Neuronal stem cell (in vitro differentiated cells): ENCODE data around the gene MICAL3.

Source experiments
- DNase-seq: peaks from one replicate; pipeline ENCODE4 v3.0.0-alpha.2; 2013; ENCODE audit warnings: low spot score
- H2AFZ ChIP-seq: one replicate; pipeline ENCODE4 v1.6.1; 2013; ENCODE audit warnings: mild to moderate bottlenecking, low read length, inconsistent platforms
- H2AK5ac ChIP-seq: 2 replicates; pipeline ENCODE4 v1.6.1; 2013; ENCODE audit warnings: low read depth, mild to moderate bottlenecking, inconsistent platforms, low read length, moderate library complexity, mixed read lengths
- H2BK120ac ChIP-seq: 2 replicates; pipeline ENCODE4 v1.6.1; 2013; ENCODE audit warnings: low read depth, mild to moderate bottlenecking, inconsistent platforms, low read length, moderate library complexity, mixed read lengths
- H2BK12ac ChIP-seq: one replicate; pipeline ENCODE4 v1.6.1; 2013; ENCODE audit warnings: low read length, inconsistent platforms
- H2BK15ac ChIP-seq: 2 replicates; pipeline ENCODE4 v1.6.1; 2013; ENCODE audit warnings: mild to moderate bottlenecking, low read length, inconsistent platforms, mixed read lengths
- H2BK5ac ChIP-seq: one replicate; pipeline ENCODE4 v1.6.1; 2013; ENCODE audit warnings: inconsistent platforms, mild to moderate bottlenecking, low read length, moderate library complexity
- H3K14ac ChIP-seq: one replicate; pipeline ENCODE4 v1.6.1; 2013; ENCODE audit warnings: low read length, inconsistent platforms
- H3K18ac ChIP-seq: 2 replicates; pipeline ENCODE4 v1.6.1; 2013; ENCODE audit warnings: low read length, inconsistent platforms
- H3K23ac ChIP-seq: 2 replicates; pipeline ENCODE4 v1.6.1; 2013; ENCODE audit warnings: low read depth, mild to moderate bottlenecking, mixed read lengths, low read length, inconsistent platforms; ENCODE audit not compliant: poor library complexity
- H3K27ac ChIP-seq: replicated peaks from 3 replicates; pipeline ENCODE4 v1.5.1; 2013; ENCODE audit warnings: low read length, inconsistent platforms
- H3K27me3 ChIP-seq, 3 experiments: 2 replicates each; pipeline ENCODE4 v1.6.1; 2013; ENCODE audit warnings: low read length in 3 of 3, mild to moderate bottlenecking in 2 of 3, inconsistent platforms in 1 of 3, low read depth in 1 of 3, mixed read lengths in 1 of 3, moderate library complexity in 1 of 3; ENCODE audit not compliant: control insufficient read depth in 3 of 3, insufficient read depth in 3 of 3
- H3K36me3 ChIP-seq, 2 donors: replicated peaks in 1 of 2; 2 replicates each; pipeline ENCODE4 v1.6.1; 2013; ENCODE audit warnings: low read length in 2 of 2; ENCODE audit not compliant: control insufficient read depth in 2 of 2, insufficient read depth in 2 of 2
- H3K4ac ChIP-seq: 2 replicates; pipeline ENCODE4 v1.6.1; 2013; ENCODE audit warnings: inconsistent platforms, mild to moderate bottlenecking, low read length, moderate library complexity
- H3K4me1 ChIP-seq, 2 donors: 1 replicate in 1 of 2; 2 replicates in 1 of 2; pipeline ENCODE4 v1.6.1; 2013; ENCODE audit warnings: low read length in 2 of 2, low read depth in 1 of 2; ENCODE audit not compliant: control insufficient read depth in 2 of 2, insufficient read depth in 1 of 2
- H3K4me2 ChIP-seq: one replicate; pipeline ENCODE4 v1.6.1; 2013; ENCODE audit warnings: mild to moderate bottlenecking, low read length, inconsistent platforms; ENCODE audit not compliant: insufficient read depth, poor library complexity, severe bottlenecking
- H3K4me3 ChIP-seq, 2 donors: 2 replicates each; pipeline ENCODE4 v1.5.1; 2013; ENCODE audit warnings: low read length in 2 of 2, mild to moderate bottlenecking in 2 of 2, inconsistent platforms in 1 of 2, moderate library complexity in 1 of 2
- H3K79me1 ChIP-seq: one replicate; pipeline ENCODE4 v1.6.1; 2013; ENCODE audit warnings: low read depth, mild to moderate bottlenecking, inconsistent platforms, low read length, moderate library complexity
- H3K9ac ChIP-seq: one replicate; pipeline ENCODE4 v1.6.1; 2013; ENCODE audit warnings: mild to moderate bottlenecking, low read depth, low read length, inconsistent platforms; ENCODE audit not compliant: poor library complexity
- H3K9me3 ChIP-seq, 2 donors: replicated peaks in 1 of 2; 2 replicates each; pipeline versions ENCODE3 to v1.6.1; 2013; ENCODE audit warnings: low read length in 2 of 2, mild to moderate bottlenecking in 2 of 2, inconsistent platforms in 1 of 2, low read depth in 1 of 2, mixed read lengths in 1 of 2, moderate library complexity in 1 of 2; ENCODE audit not compliant: control insufficient read depth in 2 of 2, insufficient read depth in 1 of 2
- H4K8ac ChIP-seq: one replicate; pipeline ENCODE4 v1.6.1; 2013; ENCODE audit warnings: low read depth, mild to moderate bottlenecking, inconsistent platforms, low read length, moderate library complexity
- H4K91ac ChIP-seq: one replicate; pipeline ENCODE4 v1.6.1; 2013; ENCODE audit warnings: low read length, low read depth, mild to moderate bottlenecking, inconsistent platforms; ENCODE audit not compliant: poor library complexity
- WGBS, 2 donors: extraction: QIAGEN DNeasy Blood & Tissue Kit; methylation state at CpG; one replicate each; pipeline ENCODE4 v1.1.7; 2013; ENCODE audit warnings: missing lambda C conversion rate in 2 of 2, mixed read lengths in 1 of 2; ENCODE audit not compliant: insufficient read length in 2 of 2, insufficient replicate concordance in 1 of 2; ENCODE audit errors: extremely low coverage in 2 of 2; 5-methylcytosine and 5-hydroxymethylcytosine counted together

The MICAL3 gene

GRCh38 chr22:17943533-17944249 is 80.7 kb downstream of the MICAL3 start:
- no peak for DNase-seq
- H4K91ac ChIP-seq, result no peak overlapping the region
- no peaks in the 10 kb centered on the region for H3K27me3 ChIP-seq
- no peak overlapping the region for H3K4me3 ChIP-seq
- no CpG with 5 or more reads among the region's 6 CpGs for WGBS, 2 donors
- peaks cover 23 to 39% of the 10 kb centered on the region in 2 donors for H3K4me1 ChIP-seq
- H2BK15ac ChIP-seq, result no peak overlapping the region
- no peak overlapping the region for H3K4ac ChIP-seq
- no peak overlapping the region for H2BK5ac ChIP-seq
- H3K9ac ChIP-seq, result no peak overlapping the region
- H3K9me3 ChIP-seq, result peaks cover 0 to 3% of the 10 kb centered on the region in 2 donors
- no peak overlapping the region for H4K8ac ChIP-seq
- H2AK5ac ChIP-seq, result no peak overlapping the region
- no peak overlapping the region for H2BK12ac ChIP-seq
- H3K18ac ChIP-seq, result no peak overlapping the region
- no peak overlapping the region for H3K4me2 ChIP-seq
- H3K14ac ChIP-seq, result no peak overlapping the region
- no peak overlapping the region for H2AFZ ChIP-seq
- H3K27ac ChIP-seq, result peak overlapping the region; percentile 51
- peaks cover 3% of the 10 kb centered on the region for H3K79me1 ChIP-seq
- H2BK120ac ChIP-seq, result no peak overlapping the region
- H3K36me3 ChIP-seq, result no peaks in the 10 kb centered on the region
- H3K23ac ChIP-seq, result no peak overlapping the region

- Histone ChIP-seq H3K27ac (no peak overlapping the region), H2BK12ac (no peak overlapping the region), H2BK120ac (no peak overlapping the region), H3K23ac (no peak overlapping the region), H3K18ac (peak overlapping the region; percentile 6), H3K9ac (no peak overlapping the region), H2BK15ac (no peak overlapping the region), H3K27me3 (no peaks in the 10 kb centered on the region), H2AFZ (no peak overlapping the region), H4K91ac (no peak overlapping the region), H3K79me1 (peaks cover 3% of the 10 kb centered on the region), H4K8ac (no peak overlapping the region), H3K4me2 (no peak overlapping the region), H2BK5ac (no peak overlapping the region), H3K4ac (no peak overlapping the region), H3K4me3 (no peak overlapping the region), H3K4me1 (peaks cover 23 to 39% of the 10 kb centered on the region in 2 donors), H3K36me3 (no peaks in the 10 kb centered on the region), H2AK5ac (no peak overlapping the region), H3K14ac (no peak overlapping the region), H3K9me3 (peaks cover 0 to 3% of the 10 kb centered on the region in 2 donors)
- DNase-seq, result no peak
- WGBS, 2 donors, result no CpG with 5 or more reads among the region's 8 CpGs
These were observed 81.6 kb downstream of the MICAL3 start for GRCh38 chr22:17942721-17943120.

- H3K4me2 ChIP-seq, result no peak overlapping the region
- no peak overlapping the region for H3K23ac ChIP-seq
- no peak overlapping the region for H2BK12ac ChIP-seq
- H3K18ac ChIP-seq, result no peak overlapping the region
- H4K91ac ChIP-seq, result no peak overlapping the region
- H2AFZ ChIP-seq, result no peak overlapping the region
- H2BK15ac ChIP-seq, result no peak overlapping the region
- H2BK5ac ChIP-seq, result no peak overlapping the region
- no peak for DNase-seq
- peaks cover 5% of the 10 kb centered on the region for H3K79me1 ChIP-seq
- H2AK5ac ChIP-seq, result peak overlapping the region; percentile 8
- H3K9ac ChIP-seq, result no peak overlapping the region
- WGBS, 2 donors, result no CpG with 5 or more reads among the region's 18 CpGs
- peaks cover 18 to 36% of the 10 kb centered on the region in 2 donors for H3K4me1 ChIP-seq
- no peak overlapping the region for H2BK120ac ChIP-seq
- H3K14ac ChIP-seq, result peak overlapping the region; percentile 5
- H3K27me3 ChIP-seq, result no peaks in the 10 kb centered on the region
- H3K9me3 ChIP-seq, result peaks cover 0 to 4% of the 10 kb centered on the region in 2 donors
- no peak overlapping the region for H3K4me3 ChIP-seq
- no peak overlapping the region for H3K27ac ChIP-seq
- peaks cover 0 to 2% of the 10 kb centered on the region in 2 donors for H3K36me3 ChIP-seq
- no peak overlapping the region for H4K8ac ChIP-seq
- H3K4ac ChIP-seq, result no peak overlapping the region
These were observed 82.6 kb downstream of the MICAL3 start for GRCh38 chr22:17941471-17942406.

- H3K4ac ChIP-seq, result no peak overlapping the region
- no peak overlapping the region for H3K18ac ChIP-seq
- H3K4me2 ChIP-seq, result no peak overlapping the region
- no peak overlapping the region for H4K8ac ChIP-seq
- no peak overlapping the region for H2BK5ac ChIP-seq
- no CpG with 5 or more reads among the region's 4 CpGs for WGBS, 2 donors
- no peak overlapping the region for H3K23ac ChIP-seq
- no peak overlapping the region for H2BK15ac ChIP-seq
- no peak overlapping the region for H3K27ac ChIP-seq
- H4K91ac ChIP-seq, result no peak overlapping the region
- no peak overlapping the region for H3K14ac ChIP-seq
- DNase-seq, result no peak
- H3K9ac ChIP-seq, result no peak overlapping the region
- H3K79me1 ChIP-seq, result peaks cover 2% of the 10 kb centered on the region
- H3K9me3 ChIP-seq, result peaks cover 0 to 4% of the 10 kb centered on the region in 2 donors
- H2AK5ac ChIP-seq, result no peak overlapping the region
- no peak overlapping the region for H3K4me3 ChIP-seq
- peaks cover 5 to 18% of the 10 kb centered on the region in 2 donors for H3K4me1 ChIP-seq
- no peak overlapping the region for H2AFZ ChIP-seq
- no peak overlapping the region for H2BK120ac ChIP-seq
- no peak overlapping the region for H2BK12ac ChIP-seq
- H3K27me3 ChIP-seq, result no peaks in the 10 kb centered on the region
- peaks cover 0 to 4% of the 10 kb centered on the region in 2 donors for H3K36me3 ChIP-seq
These were observed 84.8 kb downstream of the MICAL3 start for GRCh38 chr22:17939579-17939978.
